Smooth muscle cell (in vitro differentiated cells): Measurements from ENCODE around the gene HHEX. TPM values are rescaled to one million over a fixed set of nuclear protein-coding genes. Genes with fewer than 3 reads are reported as not detected.

Source experiments
- DNase-seq: peaks from one replicate; lab custom pipeline; 2025; ENCODE audit not compliant: unreplicated experiment; lab: John Stamatoyannopoulos, UW
- H2AFZ ChIP-seq: fragments of 200-600 bp; sonication (generic); 2 replicates; pipeline ENCODE4 v1.6.0; 2016; ENCODE audit warnings: antibody characterized with exemption, low read depth, mild to moderate bottlenecking
- H3F3A ChIP-seq: fragments of 200-600 bp; sonication (generic); 2 replicates; pipeline ENCODE4 v1.6.0; 2017; ENCODE audit warnings: antibody characterized with exemption, low read depth
- H3K27ac ChIP-seq: fragments of 200-600 bp; sonication (generic); 2 replicates; pipeline ENCODE4 v1.5.1; 2016; ENCODE audit warnings: low read depth, mild to moderate bottlenecking
- H3K27me3 ChIP-seq: fragments of 200-600 bp; sonication (generic); 2 replicates; pipeline ENCODE4 v1.6.1; 2016; ENCODE audit warnings: low read depth, mild to moderate bottlenecking
- H3K36me3 ChIP-seq: fragments of 200-600 bp; sonication (generic); 2 replicates; pipeline ENCODE4 v1.5.1; 2016; ENCODE audit warnings: low read depth
- H3K4me1 ChIP-seq: fragments of 200-600 bp; sonication (generic); 2 replicates; pipeline ENCODE4 v1.5.1; 2016; ENCODE audit warnings: low read depth
- H3K4me2 ChIP-seq: fragments of 200-600 bp; sonication (generic); 2 replicates; pipeline ENCODE4 v1.6.0; 2016; ENCODE audit warnings: mild to moderate bottlenecking
- H3K4me3 ChIP-seq: fragments of 200-600 bp; sonication (generic); 2 replicates; pipeline ENCODE4 v1.5.1; 2016; ENCODE audit warnings: mild to moderate bottlenecking
- H3K79me2 ChIP-seq: fragments of 200-600 bp; sonication (generic); 2 replicates; pipeline ENCODE4 v1.6.0; 2016; ENCODE audit warnings: low read depth, mild to moderate bottlenecking
- H3K9ac ChIP-seq: fragments of 200-600 bp; sonication (generic); 2 replicates; pipeline ENCODE4 v1.6.0; 2016; ENCODE audit warnings: low read depth
- H3K9me3 ChIP-seq: fragments of 200-600 bp; sonication (generic); replicated peaks from 2 replicates; pipeline ENCODE4 v1.5.1; 2016; ENCODE audit warnings: low read depth
- H4K20me1 ChIP-seq: fragments of 200-600 bp; sonication (generic); 2 replicates; pipeline ENCODE4 v1.6.0; 2016; ENCODE audit warnings: low read depth
- CTCF ChIP-seq: fragments of 200-600 bp; sonication (generic); IDR thresholded peaks from 2 replicates; pipeline ENCODE4 v1.5.1; 2017; ENCODE audit warnings: borderline replicate concordance, mild to moderate bottlenecking, antibody characterized with exemption; ENCODE audit not compliant: insufficient read depth, poor library complexity, severe bottlenecking
- WGBS: methylation state at CpG from one replicate; pipeline ENCODE4 v1.1.7; 2016; ENCODE audit warnings: low lambda C conversion rate; 5-methylcytosine and 5-hydroxymethylcytosine counted together
- polyA plus RNA-seq: library from polyadenylated mRNA; unstranded; fragments of >200 nt; fragmentation: Nextera tagmentation; extraction: Ambion mirVana; gene quantifications from 2 replicates; pipeline ENCODE4 v1.2.1, GENCODE V29; 2016
- total RNA-seq: library from RNA; depleted of rRNA; stranded (reverse); fragments of >200 nt; gene quantifications from 2 replicates; pipeline ENCODE4 v1.2.3, GENCODE V29; 2014

The HHEX gene
- total and polyA plus RNA-seq, 2 experiments from 2014 or later, result not detected

- no peaks in the 10 kb centered on the region for H3K9me3 ChIP-seq
- H3K79me2 ChIP-seq, result no peaks in the 10 kb centered on the region
- peaks cover 13% of the 10 kb centered on the region for H3K27me3 ChIP-seq
- TF ChIP-seq CTCF, result no peak
- no peak overlapping the region for H3K9ac ChIP-seq
- H2AFZ ChIP-seq, result no peak overlapping the region
- no peaks in the 10 kb centered on the region for H3F3A ChIP-seq
- no peaks in the 10 kb centered on the region for H3K36me3 ChIP-seq
- H3K4me3 ChIP-seq, result no peak overlapping the region
- DNase-seq, result no peak
- H3K27ac ChIP-seq, result no peak overlapping the region
- no peak overlapping the region for H3K4me2 ChIP-seq
- no peaks in the 10 kb centered on the region for H4K20me1 ChIP-seq
- no peaks in the 10 kb centered on the region for H3K4me1 ChIP-seq
- 86% methylated on average over 2 of the region's 2 CpGs for WGBS
These were observed 8.4 kb upstream of the HHEX start for GRCh38 chr10:92681306-92681834.

GRCh38 chr10:92688573-92688926 is 1.2 kb upstream of the HHEX start:
- Histone ChIP-seq H2AFZ (peak overlapping the region; percentile 62), H3K9ac (no peak overlapping the region), H3K4me1 (peaks cover 22% of the 10 kb centered on the region), H3K79me2 (no peaks in the 10 kb centered on the region), H3K27me3 (peaks cover 66% of the 10 kb centered on the region), H3K27ac (no peak overlapping the region), H4K20me1 (no peaks in the 10 kb centered on the region), H3K4me2 (peak overlapping the region; percentile 78), H3F3A (no peaks in the 10 kb centered on the region), H3K9me3 (no peaks in the 10 kb centered on the region), H3K36me3 (no peaks in the 10 kb centered on the region), H3K4me3 (no peak overlapping the region)
- TF ChIP-seq CTCF, result no peak
- WGBS, result 51% methylated on average over 5 of the region's 5 CpGs
- no peak for DNase-seq

- no peaks in the 10 kb centered on the region for H3K9me3 ChIP-seq
- H4K20me1 ChIP-seq, result no peaks in the 10 kb centered on the region
- peaks cover 22% of the 10 kb centered on the region for H3K4me1 ChIP-seq
- no peaks in the 10 kb centered on the region for H3K36me3 ChIP-seq
- TF ChIP-seq CTCF, result no peak
- H3K9ac ChIP-seq, result no peak overlapping the region
- peaks cover 71% of the 10 kb centered on the region for H3K27me3 ChIP-seq
- H3K27ac ChIP-seq, result no peak overlapping the region
- H3K79me2 ChIP-seq, result no peaks in the 10 kb centered on the region
- H3K4me3 ChIP-seq, result peak overlapping the region; percentile 35
- H3F3A ChIP-seq, result no peaks in the 10 kb centered on the region
- H2AFZ ChIP-seq, result peak overlapping the region; percentile 62
- WGBS, result 4% methylated on average over 63 of the region's 63 CpGs
- H3K4me2 ChIP-seq, result peak overlapping the region; percentile 78
- DNase-seq, result no peak
These were observed 660 bp upstream of the HHEX start for GRCh38 chr10:92688927-92689662.
